ENCODE data around the gene LIG1. TPM values are rescaled to one million over a fixed set of nuclear protein-coding genes. Genes with fewer than 3 reads are reported as not detected.

Gene LIG1
- total RNA-seq, 4 donors from 2014 or later, result 3.7 to 9.2 (median 7.1) TPM

- Histone ChIP-seq H3K4me1 (no peaks in the 10 kb centered on the region), H3K36me3 (no peaks in the 10 kb centered on the region), H3K27me3 (no peaks in the 10 kb centered on the region), H3K4me3 (no peak overlapping the region), H3K27ac (no peak overlapping the region), H3K9me3 (no peaks in the 10 kb centered on the region)
- in situ Hi-C loops (cut with MboI; ENCODE audit: low sequenced_read_pairs in 4 of 4) (loop anchor here in 1 of 4 donors (25.0 kb wide), 1 partner anchor 158 kb away; no protein-coding TSS in a partner anchor), intact Hi-C loops (cut with DNase I; ENCODE audit: low total_unique reads) (no loop called here)
- no peak for TF ChIP-seq POLR2A (IDR thresholded peaks at IDR 0.05)
- TF ChIP-seq, protein P1, sequence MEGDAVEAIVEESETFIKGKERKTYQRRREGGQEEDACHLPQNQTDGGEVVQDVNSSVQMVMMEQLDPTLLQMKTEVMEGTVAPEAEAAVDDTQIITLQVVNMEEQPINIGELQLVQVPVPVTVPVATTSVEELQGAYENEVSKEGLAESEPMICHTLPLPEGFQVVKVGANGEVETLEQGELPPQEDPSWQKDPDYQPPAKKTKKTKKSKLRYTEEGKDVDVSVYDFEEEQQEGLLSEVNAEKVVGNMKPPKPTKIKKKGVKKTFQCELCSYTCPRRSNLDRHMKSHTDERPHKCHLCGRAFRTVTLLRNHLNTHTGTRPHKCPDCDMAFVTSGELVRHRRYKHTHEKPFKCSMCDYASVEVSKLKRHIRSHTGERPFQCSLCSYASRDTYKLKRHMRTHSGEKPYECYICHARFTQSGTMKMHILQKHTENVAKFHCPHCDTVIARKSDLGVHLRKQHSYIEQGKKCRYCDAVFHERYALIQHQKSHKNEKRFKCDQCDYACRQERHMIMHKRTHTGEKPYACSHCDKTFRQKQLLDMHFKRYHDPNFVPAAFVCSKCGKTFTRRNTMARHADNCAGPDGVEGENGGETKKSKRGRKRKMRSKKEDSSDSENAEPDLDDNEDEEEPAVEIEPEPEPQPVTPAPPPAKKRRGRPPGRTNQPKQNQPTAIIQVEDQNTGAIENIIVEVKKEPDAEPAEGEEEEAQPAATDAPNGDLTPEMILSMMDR (IDR thresholded peaks at IDR 0.05 in 4 of 5, conservative IDR thresholded peaks at IDR 0.05 in 1 of 5), result no peak
- DNase-seq (no peak), ATAC-seq (no peak)
Measured at GRCh38 chr19:48120505-48120904, 49.6 kb downstream of the LIG1 start.

DNA sequence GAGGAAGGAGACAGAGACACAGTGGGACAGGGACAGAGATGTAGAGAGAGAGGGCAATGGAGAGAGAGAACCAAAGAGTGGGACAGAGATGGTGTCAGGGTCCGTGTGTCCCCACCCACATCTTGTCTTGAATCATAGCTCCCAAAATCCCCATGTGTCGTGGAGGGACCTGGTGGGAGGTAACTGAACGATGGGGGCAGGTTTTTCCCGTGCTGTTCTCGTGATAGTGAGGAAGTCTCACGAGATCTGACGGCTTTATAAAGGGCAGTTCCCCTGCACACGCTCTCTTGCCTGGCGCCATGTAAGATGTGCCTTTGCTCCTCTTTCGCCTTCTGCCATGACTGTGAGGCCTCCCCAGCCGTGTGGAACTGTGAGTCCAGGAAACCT is 52.0 kb downstream of the LIG1 start:
- in situ Hi-C loops (cut with MboI; ENCODE audit: low sequenced_read_pairs in 4 of 4) (loop anchor here in 1 of 4 donors (25.0 kb wide), 1 partner anchor 156 kb away; no protein-coding TSS in a partner anchor), intact Hi-C loops (cut with DNase I; ENCODE audit: low total_unique reads) (no loop called here)
- no peak overlapping the region for H3K27ac ChIP-seq
- H3K4me1 ChIP-seq, result no peaks in the 10 kb centered on the region
- TF ChIP-seq, protein P1 (IDR thresholded peaks at IDR 0.05 in 4 of 5, conservative IDR thresholded peaks at IDR 0.05 in 1 of 5), result no peak
- no peak for TF ChIP-seq POLR2A (IDR thresholded peaks at IDR 0.05)
- no peak overlapping the region for H3K4me3 ChIP-seq
- H3K27me3 ChIP-seq, result no peaks in the 10 kb centered on the region
- H3K36me3 ChIP-seq, result no peaks in the 10 kb centered on the region
- no peaks in the 10 kb centered on the region for H3K9me3 ChIP-seq
- no peak for DNase-seq
- ATAC-seq, result no peak

DNA sequence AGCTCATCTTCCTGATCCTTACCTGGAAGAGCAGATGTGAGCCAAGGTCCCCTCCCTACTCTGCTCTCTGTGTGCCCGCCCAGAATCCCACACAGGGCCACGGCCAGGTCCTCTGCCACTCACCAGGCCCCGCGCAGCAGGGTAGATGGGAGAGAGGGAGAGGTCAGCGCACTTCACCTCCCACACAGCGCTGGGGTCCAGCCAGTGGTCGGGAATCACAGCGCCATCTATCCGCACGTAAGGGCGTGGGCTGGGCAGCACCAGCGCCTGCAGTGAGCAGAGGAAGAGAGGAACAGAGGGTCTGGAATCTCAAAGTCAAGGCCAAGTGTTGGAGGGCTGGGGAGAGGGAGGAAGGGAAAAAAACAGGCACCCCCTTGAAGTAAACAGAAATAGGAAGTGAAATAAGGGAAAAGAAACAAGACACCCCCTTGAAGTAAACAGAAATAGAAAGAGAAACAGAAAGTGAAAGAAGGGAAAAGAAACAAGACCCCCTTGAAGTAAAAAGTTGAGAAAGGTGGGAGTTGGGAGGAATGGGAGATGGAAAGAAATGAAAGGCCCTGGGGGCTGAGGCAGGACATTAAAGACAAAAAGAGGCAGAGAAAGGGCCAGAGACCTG is 52.5 kb downstream of the LIG1 start:
- Histone ChIP-seq H3K4me1 (no peaks in the 10 kb centered on the region), H3K27ac (no peak overlapping the region), H3K4me3 (no peak overlapping the region), H3K9me3 (no peaks in the 10 kb centered on the region), H3K27me3 (no peaks in the 10 kb centered on the region), H3K36me3 (no peaks in the 10 kb centered on the region)
- DNase-seq (no peak), ATAC-seq (no peak)
- in situ Hi-C loops (cut with MboI; ENCODE audit: low sequenced_read_pairs in 4 of 4), result loop anchor here in 1 of 4 donors (25.0 kb wide), 1 partner anchor 155 kb away; no protein-coding TSS in a partner anchor
- TF ChIP-seq, protein P1 (IDR thresholded peaks at IDR 0.05 in 4 of 5, conservative IDR thresholded peaks at IDR 0.05 in 1 of 5), result no peak
- TF ChIP-seq POLR2A (IDR thresholded peaks at IDR 0.05), result no peak
- intact Hi-C loops (cut with DNase I; ENCODE audit: low total_unique reads), result no loop called here

DNA sequence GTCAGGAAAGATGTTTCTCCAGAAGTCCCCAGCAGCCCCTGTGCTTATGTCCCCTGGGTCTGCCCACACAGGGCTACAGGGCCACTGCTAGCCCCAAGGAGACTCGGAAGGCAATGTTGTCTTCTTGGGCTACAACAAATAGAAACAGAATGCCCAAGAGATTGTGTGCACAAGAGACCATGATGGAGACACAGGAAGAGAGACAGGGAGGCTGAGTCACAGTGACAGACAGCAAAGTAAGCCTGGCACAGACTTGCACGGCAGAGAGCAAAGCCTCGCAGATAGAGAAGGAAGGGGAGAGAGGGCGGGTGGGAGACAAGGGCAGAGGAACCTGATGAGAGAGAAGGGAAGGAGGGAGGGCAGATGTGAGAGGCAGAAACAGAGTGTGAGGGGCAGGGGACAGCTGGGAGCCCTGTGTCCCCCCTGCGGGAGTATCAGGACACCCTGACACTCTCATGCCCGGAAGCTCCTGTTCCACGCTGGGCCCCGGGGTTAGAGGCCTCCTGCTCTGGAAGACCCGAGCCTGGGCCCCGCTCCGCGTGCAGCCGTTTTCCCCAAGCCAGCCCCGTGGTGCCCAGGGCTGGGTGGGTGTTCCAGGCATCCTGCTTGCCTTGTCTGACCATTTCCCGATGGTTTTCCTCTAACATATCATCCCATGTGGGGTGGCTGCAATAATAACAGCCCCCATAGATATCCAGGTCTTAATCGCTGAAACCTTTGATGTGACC is 56.8 kb downstream of the LIG1 start:
- no peaks in the 10 kb centered on the region for H3K36me3 ChIP-seq
- H3K9me3 ChIP-seq, result no peaks in the 10 kb centered on the region
- no peak overlapping the region for H3K4me3 ChIP-seq
- in situ Hi-C loops (cut with MboI; ENCODE audit: low sequenced_read_pairs in 4 of 4), result loop anchor here in 1 of 4 donors (25.0 kb wide), 1 partner anchor 151 kb away; no protein-coding TSS in a partner anchor
- no peaks in the 10 kb centered on the region for H3K27me3 ChIP-seq
- no peak for ATAC-seq
- H3K4me1 ChIP-seq, result peaks cover 18% of the 10 kb centered on the region in 2 donors
- no peak overlapping the region for H3K27ac ChIP-seq
- intact Hi-C loops (cut with DNase I; ENCODE audit: low total_unique reads), result no loop called here
- DNase-seq, result no peak
- TF ChIP-seq, protein P1 (IDR thresholded peaks at IDR 0.05 in 4 of 5, conservative IDR thresholded peaks at IDR 0.05 in 1 of 5), result no peak
- no peak for TF ChIP-seq POLR2A (IDR thresholded peaks at IDR 0.05)
